ENCODE results near the gene GPC6.

- TF ChIP-seq CTCF (IDR thresholded peaks at IDR 0.05; ENCODE audit: low read depth, low read length, missing input control): no peak
- no peak for TF ChIP-seq ZBTB33 (IDR thresholded peaks at IDR 0.05)
- no peak for TF ChIP-seq MAX (IDR thresholded peaks at IDR 0.05)
- no peak for TF ChIP-seq TAF1 (conservative IDR thresholded peaks at IDR 0.05)
- no peak for TF ChIP-seq YY1 (IDR thresholded peaks at IDR 0.05)
- TF ChIP-seq SP1 (IDR thresholded peaks at IDR 0.05): no peak
- TF ChIP-seq ATF3 (IDR thresholded peaks at IDR 0.05): no peak
- no peak for TF ChIP-seq REST (IDR thresholded peaks at IDR 0.05)
- no peak for TF ChIP-seq GABPA (IDR thresholded peaks at IDR 0.05 in 1 of 2, conservative IDR thresholded peaks at IDR 0.05 in 1 of 2)
- no peak for TF ChIP-seq RAD21 (IDR thresholded peaks at IDR 0.05)
- no peak for TF ChIP-seq JUND (IDR thresholded peaks at IDR 0.05)
- no peak for TF ChIP-seq EGR1 (IDR thresholded peaks at IDR 0.05; ENCODE audit: low read depth in 2 of 2)
Measured at GRCh38 chr13:93450761-93451160, 224.2 kb downstream of the GPC6 start.

Measured in liver (tissue), 3 donors.